Spleen (tissue), 7 donors: ENCODE results near the gene AUH.

Experiments
- POLR2A ChIP-seq, 3 donors: fragments of 450-650 bp; IDR thresholded peaks; one replicate each; pipeline ENCODE4 v1.5.1; 2017; ENCODE audit warnings: antibody characterized with exemption in 3 of 3, mild to moderate bottlenecking in 1 of 3
- POLR2AphosphoS5 ChIP-seq, 3 donors: sonication (generic); formaldehyde crosslinking; IDR thresholded peaks; one replicate each; pipeline ENCODE4 v1.5.1; 2017; ENCODE audit warnings: antibody characterized with exemption in 3 of 3
- TF ChIP-seq, protein P1 (sequence below), 11 experiments: fragments of 200-600 bp in 7 of 11; fragments of 450-650 bp in 4 of 11; sonication (generic) in 4 of 11; IDR thresholded peaks in 8 of 11; conservative IDR thresholded peaks in 3 of 11; 1 replicate in 7 of 11; 2 replicates in 4 of 11; pipeline versions ENCODE4 v1.4.0 to v1.8.0; 2016 to 2021; ENCODE audit warnings: antibody characterized with exemption in 11 of 11, inconsistent platforms in 4 of 11, mild to moderate bottlenecking in 1 of 11
- donor health status: DM: no; HTN: no; CAD: no; lungs with moderate emphysema.
- donor health status: DM: no; HTN: no; CAD: no.
- donor health status: DM: no; HTN: no; CAD: no.

DNA sequence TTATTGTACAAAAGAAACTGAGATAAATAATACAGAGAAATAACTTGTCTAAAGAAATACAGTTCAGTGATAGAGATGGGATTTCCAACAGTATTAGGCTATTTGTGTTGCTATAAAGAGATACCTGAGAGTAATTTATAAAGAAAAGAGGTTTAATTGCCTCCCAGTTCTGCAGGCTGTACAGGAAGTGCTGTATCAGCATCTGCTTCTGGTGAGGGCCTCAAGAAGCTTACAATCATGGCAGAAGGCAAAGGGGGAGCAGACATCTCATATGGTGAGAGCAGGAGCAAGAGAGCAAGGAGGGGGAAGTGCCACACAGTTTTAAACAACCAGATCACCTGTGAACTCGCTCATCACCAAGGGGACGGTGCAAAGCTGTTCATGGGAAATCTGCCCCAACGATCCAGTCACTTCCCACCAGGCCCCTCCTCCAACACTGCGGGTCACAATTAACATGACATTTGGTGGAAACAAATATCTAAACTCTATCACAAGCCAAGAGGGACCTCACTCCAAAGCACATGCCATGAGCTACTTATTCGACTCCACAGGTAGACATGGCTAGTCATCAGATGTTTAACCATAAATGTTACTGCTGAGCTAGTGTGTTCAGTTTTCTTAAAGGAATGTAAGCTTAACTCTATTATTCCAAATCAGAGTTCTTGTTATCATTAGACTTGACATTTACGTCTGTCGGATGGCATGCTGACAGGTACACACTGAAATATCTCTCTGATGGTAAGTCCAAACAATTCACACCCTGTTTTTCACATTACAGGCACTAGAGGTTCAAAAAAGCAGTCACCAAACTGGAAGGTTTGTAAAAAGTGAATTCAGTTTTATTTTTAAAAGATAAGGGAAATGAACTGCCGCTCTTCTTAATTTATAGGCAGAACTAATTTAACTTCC, 82.2 kb downstream of the AUH start:
- TF ChIP-seq, protein P1, sequence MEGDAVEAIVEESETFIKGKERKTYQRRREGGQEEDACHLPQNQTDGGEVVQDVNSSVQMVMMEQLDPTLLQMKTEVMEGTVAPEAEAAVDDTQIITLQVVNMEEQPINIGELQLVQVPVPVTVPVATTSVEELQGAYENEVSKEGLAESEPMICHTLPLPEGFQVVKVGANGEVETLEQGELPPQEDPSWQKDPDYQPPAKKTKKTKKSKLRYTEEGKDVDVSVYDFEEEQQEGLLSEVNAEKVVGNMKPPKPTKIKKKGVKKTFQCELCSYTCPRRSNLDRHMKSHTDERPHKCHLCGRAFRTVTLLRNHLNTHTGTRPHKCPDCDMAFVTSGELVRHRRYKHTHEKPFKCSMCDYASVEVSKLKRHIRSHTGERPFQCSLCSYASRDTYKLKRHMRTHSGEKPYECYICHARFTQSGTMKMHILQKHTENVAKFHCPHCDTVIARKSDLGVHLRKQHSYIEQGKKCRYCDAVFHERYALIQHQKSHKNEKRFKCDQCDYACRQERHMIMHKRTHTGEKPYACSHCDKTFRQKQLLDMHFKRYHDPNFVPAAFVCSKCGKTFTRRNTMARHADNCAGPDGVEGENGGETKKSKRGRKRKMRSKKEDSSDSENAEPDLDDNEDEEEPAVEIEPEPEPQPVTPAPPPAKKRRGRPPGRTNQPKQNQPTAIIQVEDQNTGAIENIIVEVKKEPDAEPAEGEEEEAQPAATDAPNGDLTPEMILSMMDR (IDR thresholded peaks at IDR 0.05 in 8 of 11, conservative IDR thresholded peaks at IDR 0.05 in 3 of 11) = no peak
- TF ChIP-seq POLR2A (IDR thresholded peaks at IDR 0.05) (no peak), POLR2AphosphoS5 (IDR thresholded peaks at IDR 0.05) (no peak)
